Chondrocyte (in vitro differentiated cells): ENCODE data around the gene MINDY4B. TPM values are rescaled to one million over a fixed set of nuclear protein-coding genes. Genes with fewer than 3 reads are reported as not detected.

Experiments
- DNase-seq: peaks from one replicate; pipeline ENCODE4 v3.0.0; 2021; ENCODE audit warnings: mixed read lengths, low spot score
- H3K27ac Mint-ChIP-seq: one replicate; pipeline ENCODE4 v1.8.0; 2021; ENCODE audit warnings: mild to moderate bottlenecking, moderate library complexity, mixed read lengths; ENCODE audit not compliant: unreplicated experiment
- H3K27me3 Mint-ChIP-seq: 2 replicates; pipeline ENCODE4 v1.8.0; 2021; ENCODE audit warnings: low read depth, mixed read lengths
- H3K36me3 Mint-ChIP-seq: 2 replicates; pipeline ENCODE4 v1.8.0; 2021; ENCODE audit warnings: low read depth, mixed read lengths
- H3K4me1 Mint-ChIP-seq: 2 replicates; pipeline ENCODE4 v1.8.0; 2021; ENCODE audit warnings: low read depth, mild to moderate bottlenecking, mixed read lengths
- H3K4me3 Mint-ChIP-seq: one replicate; pipeline ENCODE4 v1.8.0; 2021; ENCODE audit warnings: mild to moderate bottlenecking, moderate library complexity, mixed read lengths; ENCODE audit not compliant: unreplicated experiment
- H3K9me3 Mint-ChIP-seq: 2 replicates; pipeline ENCODE4 v1.8.0; 2021; ENCODE audit warnings: low read depth, mixed read lengths
- CTCF ChIP-seq: fragments of 200-600 bp; sonication (generic); IDR thresholded peaks from 2 replicates; pipeline ENCODE4 v1.5.0; 2021; ENCODE audit warnings: antibody characterized with exemption, mild to moderate bottlenecking, moderate library complexity
- total RNA-seq: library from RNA; stranded (reverse); gene quantifications from 3 replicates; pipeline ENCODE4 v1.2.1, GENCODE V29; 2021

Gene MINDY4B
- total RNA-seq, 1 donor from 2014 or later, result not detected

GRCh38 chr3:150902988-150903387, 2.3 kb downstream of the MINDY4B start:
- H3K27me3 Mint-ChIP-seq, result peaks cover 60% of the 10 kb centered on the region
- H3K4me3 Mint-ChIP-seq, result no peak overlapping the region
- H3K36me3 Mint-ChIP-seq, result no peaks in the 10 kb centered on the region
- H3K27ac Mint-ChIP-seq, result no peak overlapping the region
- no peak for DNase-seq
- H3K4me1 Mint-ChIP-seq, result no peaks in the 10 kb centered on the region
- no peak for TF ChIP-seq CTCF
- H3K9me3 Mint-ChIP-seq, result peaks cover 3% of the 10 kb centered on the region

GRCh38 chr3:150901793-150902192, 3.4 kb downstream of the MINDY4B start:
- H3K36me3 Mint-ChIP-seq, result no peaks in the 10 kb centered on the region
- no peak overlapping the region for H3K4me3 Mint-ChIP-seq
- H3K9me3 Mint-ChIP-seq, result no peaks in the 10 kb centered on the region
- H3K27ac Mint-ChIP-seq, result no peak overlapping the region
- no peak for TF ChIP-seq CTCF
- no peak for DNase-seq
- H3K4me1 Mint-ChIP-seq, result no peaks in the 10 kb centered on the region
- peaks cover 57% of the 10 kb centered on the region for H3K27me3 Mint-ChIP-seq

- H3K36me3 Mint-ChIP-seq, result no peaks in the 10 kb centered on the region
- no peak for TF ChIP-seq CTCF
- H3K4me1 Mint-ChIP-seq, result no peaks in the 10 kb centered on the region
- H3K27me3 Mint-ChIP-seq, result peaks cover 53% of the 10 kb centered on the region
- H3K9me3 Mint-ChIP-seq, result no peaks in the 10 kb centered on the region
- no peak overlapping the region for H3K27ac Mint-ChIP-seq
- no peak for DNase-seq
- no peak overlapping the region for H3K4me3 Mint-ChIP-seq
These were observed 6.1 kb downstream of the MINDY4B start for GRCh38 chr3:150899141-150899540.

- no peak for DNase-seq
- Mint-ChIP-seq H3K4me3 (no peak overlapping the region), H3K9me3 (no peaks in the 10 kb centered on the region), H3K36me3 (no peaks in the 10 kb centered on the region), H3K27me3 (peaks cover 44% of the 10 kb centered on the region), H3K4me1 (no peaks in the 10 kb centered on the region), H3K27ac (no peak overlapping the region)
- TF ChIP-seq CTCF, result no peak
These were observed 7.0 kb downstream of the MINDY4B start for GRCh38 chr3:150898046-150898754.

- Mint-ChIP-seq H3K4me3 (no peak overlapping the region), H3K9me3 (no peaks in the 10 kb centered on the region), H3K4me1 (no peaks in the 10 kb centered on the region), H3K27ac (no peak overlapping the region), H3K27me3 (peaks cover 38% of the 10 kb centered on the region), H3K36me3 (no peaks in the 10 kb centered on the region)
- no peak for DNase-seq
- TF ChIP-seq CTCF, result no peak
These were observed 7.6 kb downstream of the MINDY4B start for GRCh38 chr3:150897592-150897991.
